SU-DHL-6 (cell line): Measurements from ENCODE around the gene EGLN1.

Experiments used
- H2AFZ ChIP-seq: fragments of 200-600 bp; sonication (generic); 2 replicates; pipeline ENCODE4 v1.6.1; 2014; ENCODE audit warnings: low read depth, mild to moderate bottlenecking, moderate library complexity, mixed read lengths, antibody characterized with exemption, low read length; ENCODE audit not compliant: severe bottlenecking
- H3F3A ChIP-seq: fragments of 200-600 bp; shearing (Covaris generic); 2 replicates; pipeline ENCODE4 v1.6.0; 2016; ENCODE audit warnings: antibody characterized with exemption, mild to moderate bottlenecking; ENCODE audit not compliant: insufficient read depth
- H3K27ac ChIP-seq: fragments of 200-600 bp; sonication (generic); 2 replicates; pipeline ENCODE4 v1.5.1; 2016; ENCODE audit warnings: low read depth, mild to moderate bottlenecking, low read length, moderate library complexity, mixed read lengths
- H3K27me3 ChIP-seq: fragments of 200-600 bp; sonication (generic), shearing (Covaris generic); 2 replicates; pipeline ENCODE4 v1.6.0; 2014; ENCODE audit warnings: mild to moderate bottlenecking, low read length
- H3K36me3 ChIP-seq: fragments of 200-600 bp; sonication (generic); 2 replicates; pipeline ENCODE4 v1.6.1; 2014; ENCODE audit warnings: mild to moderate bottlenecking, low read length, mixed read lengths
- H3K4me2 ChIP-seq: fragments of 300-600, 200-600 bp; shearing (Covaris generic), sonication (generic); 2 replicates; pipeline ENCODE4 v1.6.0; 2014; ENCODE audit warnings: low read length, low read depth, mild to moderate bottlenecking; ENCODE audit not compliant: poor library complexity, severe bottlenecking
- H3K4me3 ChIP-seq: fragments of 200-600 bp; sonication (generic); 2 replicates; pipeline ENCODE4 v1.5.1; 2014; ENCODE audit warnings: antibody characterized with exemption, low read length, mild to moderate bottlenecking, mixed read lengths; ENCODE audit not compliant: insufficient read depth, poor library complexity, severe bottlenecking
- H3K79me2 ChIP-seq: fragments of 200-600 bp; sonication (generic); 2 replicates; pipeline ENCODE4 v1.6.1; 2014; ENCODE audit warnings: mild to moderate bottlenecking, low read length, moderate library complexity; ENCODE audit not compliant: insufficient read depth
- H3K9ac ChIP-seq: fragments of 200-600 bp; sonication (generic); 2 replicates; pipeline ENCODE4 v1.7.0; 2014; ENCODE audit warnings: mild to moderate bottlenecking, low read length
- H3K9me2 ChIP-seq: fragments of 200-600 bp; sonication (generic); replicated peaks from 2 replicates; pipeline ENCODE4 v1.6.1; 2014; ENCODE audit warnings: low read length; ENCODE audit not compliant: insufficient read depth
- H3K9me3 ChIP-seq: fragments of 200-600 bp; sonication (generic); 2 replicates; pipeline ENCODE4 v1.6.1; 2014; ENCODE audit warnings: low read length, mixed read lengths; ENCODE audit not compliant: insufficient read depth
- H4K20me1 ChIP-seq: fragments of 200-600 bp; sonication (generic); 2 replicates; pipeline ENCODE4 v1.6.1; 2014; ENCODE audit warnings: low read depth, mild to moderate bottlenecking, antibody characterized with exemption, low read length, moderate library complexity, mixed read lengths
- CTCF ChIP-seq: fragments of 200-600 bp; sonication (generic); IDR thresholded peaks from one replicate; pipeline ENCODE4 v1.5.1; 2017; ENCODE audit warnings: antibody characterized with exemption, mild to moderate bottlenecking, low read length, moderate library complexity; ENCODE audit not compliant: insufficient read depth, poor library complexity, severe bottlenecking
- EZH2phosphoT487 ChIP-seq: fragments of 200-600 bp; sonication (generic), shearing (Covaris generic); conservative IDR thresholded peaks from 2 replicates; pipeline ENCODE4 v1.6.1; 2018; ENCODE audit warnings: mild to moderate bottlenecking, antibody characterized with exemption, low read length, moderate library complexity, mixed read lengths

Gene EGLN1

GRCh38 chr1:231338270-231339128, 83.6 kb downstream of the EGLN1 start, which contains the start of gene SPRTN:
SPRTN (plus strand) TSS chr1:231338293; CDS start chr1:231338384, 91 bp downstream.
- no peaks in the 10 kb centered on the region for H3K27me3 ChIP-seq

GRCh38 chr1:231337472-231338269, 84.4 kb downstream of the EGLN1 start, which contains the start of gene EXOC8:
EXOC8 (minus strand) TSS chr1:231337852; CDS start chr1:231337745, 107 bp downstream.
- peaks cover 23% of the 10 kb centered on the region for H4K20me1 ChIP-seq
- H3K9ac ChIP-seq, result peak within 1 kb of the TSS; percentile 83
- peak within 1 kb of the TSS; percentile 70 for H3K4me3 ChIP-seq
- peak within 1 kb of the TSS; percentile 99 for H3K4me2 ChIP-seq
- no peak for TF ChIP-seq EZH2phosphoT487
- no peak for TF ChIP-seq CTCF
- H3F3A ChIP-seq, result peaks cover 5% of the 10 kb centered on the region; the same call in 1 of the 2 replicates
- H3K79me2 ChIP-seq, result peaks cover 81% of the 10 kb centered on the region
- no peaks in the 10 kb centered on the region for H3K27me3 ChIP-seq
- H3K36me3 ChIP-seq, result peaks cover 6% of the 10 kb centered on the region; the same call in 1 of the 2 replicates
- no peaks in the 10 kb centered on the region for H3K9me2 ChIP-seq
- peak within 1 kb of the TSS; percentile 96 for H3K27ac ChIP-seq
- H2AFZ ChIP-seq, result peak within 1 kb of the TSS; percentile 75
- H3K9me3 ChIP-seq, result no peaks in the 10 kb centered on the region

More at GRCh38 chr1:231338270-231339128, 83.6 kb downstream of the EGLN1 start, which contains the start of gene SPRTN:
- Histone ChIP-seq H3K4me2 (peak within 1 kb of the TSS; percentile 99), H3F3A (peaks cover 5% of the 10 kb centered on the region; the same call in 1 of the 2 replicates), H3K79me2 (peaks cover 76% of the 10 kb centered on the region), H2AFZ (peak within 1 kb of the TSS; percentile 75), H3K4me3 (peak within 1 kb of the TSS; percentile 70), H3K9me2 (no peaks in the 10 kb centered on the region), H3K27ac (peak within 1 kb of the TSS; percentile 96), H3K36me3 (peaks cover 4% of the 10 kb centered on the region; the same call in 1 of the 2 replicates), H3K9me3 (no peaks in the 10 kb centered on the region), H3K9ac (peak within 1 kb of the TSS; percentile 83), H4K20me1 (peaks cover 18% of the 10 kb centered on the region)
- no peak for TF ChIP-seq EZH2phosphoT487
- TF ChIP-seq CTCF, result no peak

GRCh38 chr1:231337043-231337471, 85.0 kb downstream of the EGLN1 start:
- TF ChIP-seq CTCF, result no peak
- TF ChIP-seq EZH2phosphoT487, result no peak
- Histone ChIP-seq H3K27ac (peak overlapping the region; percentile 96; the same call in 1 of the 2 replicates), H3K9me2 (no peaks in the 10 kb centered on the region), H3K4me2 (peak overlapping the region; percentile 99), H3K27me3 (no peaks in the 10 kb centered on the region), H2AFZ (peak overlapping the region; percentile 44), H3K79me2 (peaks cover 87% of the 10 kb centered on the region), H3K4me3 (peak overlapping the region; percentile 70), H3K36me3 (peaks cover 6% of the 10 kb centered on the region; the same call in 1 of the 2 replicates), H3K9ac (peak overlapping the region; percentile 83), H4K20me1 (peaks cover 27% of the 10 kb centered on the region), H3K9me3 (no peaks in the 10 kb centered on the region), H3F3A (peaks cover 5% of the 10 kb centered on the region; the same call in 1 of the 2 replicates)
